ENCODE data around the gene L3MBTL2.

Gene L3MBTL2

GRCh38 chr22:41273128-41273527, 68.0 kb downstream of the L3MBTL2 start:
- DNase-seq (ENCODE audit: low spot score), result no peak

GRCh38 chr22:41274856-41275255, 69.7 kb downstream of the L3MBTL2 start:
- no peak for DNase-seq (ENCODE audit: low spot score)

DNA sequence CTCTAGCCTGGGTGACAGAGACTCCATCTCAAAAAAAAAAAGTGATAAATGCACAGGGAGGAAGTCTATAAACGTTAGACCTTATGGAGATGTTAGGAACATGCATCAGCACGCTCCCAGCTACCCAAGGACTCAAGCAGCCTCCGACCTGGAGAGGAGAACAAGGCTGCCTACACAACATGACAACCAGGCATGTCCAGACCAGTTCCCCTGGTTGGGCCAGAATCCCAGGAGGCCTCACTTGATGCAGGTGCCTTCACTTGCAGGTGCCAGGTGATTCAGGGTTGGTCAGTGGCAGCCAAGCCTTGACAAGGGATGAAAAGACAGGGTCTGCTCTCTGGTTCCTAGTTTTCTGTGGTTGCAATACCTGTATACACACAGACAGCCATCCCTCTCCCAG, 75.0 kb downstream of the L3MBTL2 start:
- DNase-seq (ENCODE audit: low spot score), result no peak

DNA sequence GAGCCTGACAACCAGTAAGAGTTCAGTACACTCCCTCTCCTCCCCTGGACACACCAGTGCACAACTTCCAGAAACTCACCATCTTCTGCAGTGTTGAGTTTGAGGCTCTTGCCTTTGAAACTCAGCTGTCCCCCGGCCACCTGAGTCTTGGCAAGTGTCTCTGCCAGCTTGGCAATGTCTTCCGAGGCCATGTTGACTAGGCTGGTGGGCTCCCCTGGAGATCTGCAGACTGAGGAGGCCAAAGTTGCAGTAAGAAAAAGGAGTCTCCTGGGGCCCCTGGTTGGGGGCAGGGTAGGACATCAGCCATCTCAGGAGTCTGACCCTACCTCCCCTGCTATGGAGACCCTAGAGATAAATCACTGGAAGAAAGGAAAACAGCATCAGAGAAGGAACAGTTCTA, 75.7 kb downstream of the L3MBTL2 start:
- no peak for DNase-seq (ENCODE audit: low spot score)
